PC-3 (cell line): ENCODE data around the gene BLNK.

Experiments used
- CTCF ChIP-seq: fragments of 300-600 bp; sonication (generic); conservative IDR thresholded peaks from 2 replicates; pipeline ENCODE4 v1.5.1; 2017; ENCODE audit warnings: antibody characterized with exemption, low read depth, mild to moderate bottlenecking, low read length
- EZH2 ChIP-seq: fragments of 300-600 bp; sonication (generic); IDR thresholded peaks from one replicate; pipeline ENCODE4 v1.6.1; 2017; ENCODE audit warnings: antibody characterized with exemption, mild to moderate bottlenecking, low read length; ENCODE audit not compliant: unreplicated experiment
- EZH2phosphoT487 ChIP-seq: fragments of 300-600 bp; sonication (generic); IDR thresholded peaks from 2 replicates; pipeline ENCODE4 v1.6.1; 2018; ENCODE audit warnings: mild to moderate bottlenecking, antibody characterized with exemption, low read length, borderline replicate concordance

- TF ChIP-seq EZH2 (no peak), CTCF (no peak), EZH2phosphoT487 (no peak)
Observed at GRCh38 chr10:96261132-96261531, 10.2 kb downstream of the BLNK start.
